GM12872 (cell line): ENCODE measurements around the gene LHX4.
A peak's percentile ranks its signal among the peaks of the same experiment; 100 is the strongest.

Experiments
- TF ChIP-seq, protein P1 (sequence below): IDR thresholded peaks from 3 replicates; pipeline ENCODE4 v1.5.1; 2011; ENCODE audit warnings: low read depth, mild to moderate bottlenecking, low read length, moderate library complexity; ENCODE audit not compliant: insufficient read depth

LHX4 gene

DNA sequence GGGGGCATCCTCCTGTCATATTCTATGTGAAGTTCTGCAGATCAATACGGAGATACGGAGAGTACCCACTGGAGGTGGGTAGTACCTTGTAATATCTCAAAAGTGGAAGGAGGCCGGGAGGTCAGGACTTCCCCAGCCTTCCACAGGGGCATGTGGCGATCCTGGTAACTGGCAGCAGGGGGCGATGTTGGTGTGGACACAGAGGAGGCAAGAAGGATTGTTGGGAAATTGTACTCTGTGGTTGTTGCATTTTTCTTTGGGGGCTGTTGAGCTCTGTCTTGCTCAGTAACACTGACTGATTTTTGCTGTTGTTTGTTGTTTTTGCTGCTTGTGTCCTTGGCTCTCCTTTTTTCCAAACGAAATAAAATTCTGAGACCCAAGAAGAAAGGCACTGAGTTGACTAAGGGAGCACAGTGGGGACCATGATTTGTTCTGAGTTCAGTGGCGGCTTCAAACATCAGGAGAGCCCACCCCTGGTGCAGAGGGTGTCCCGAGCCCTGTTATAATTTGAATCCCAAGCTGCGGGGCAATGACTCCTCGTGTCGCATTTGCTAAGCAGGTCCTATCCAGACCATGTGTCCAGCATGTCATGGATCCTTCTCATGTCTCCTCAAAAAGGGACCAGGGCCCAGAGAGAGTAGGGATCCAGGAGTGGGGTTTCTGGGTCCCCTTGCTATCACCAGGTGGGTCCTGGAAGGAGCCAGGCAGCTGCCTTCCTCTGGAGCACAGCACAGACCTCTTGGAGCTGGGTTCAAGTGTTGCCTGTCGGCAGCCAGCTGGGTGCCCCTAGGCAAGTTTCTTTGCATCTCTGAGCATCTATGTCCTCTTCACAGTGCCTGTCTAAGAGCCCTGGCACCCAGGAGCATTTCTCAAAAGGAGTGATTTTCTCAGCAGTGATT, 22.8 kb downstream of the LHX4 start:
- TF ChIP-seq, protein P1, sequence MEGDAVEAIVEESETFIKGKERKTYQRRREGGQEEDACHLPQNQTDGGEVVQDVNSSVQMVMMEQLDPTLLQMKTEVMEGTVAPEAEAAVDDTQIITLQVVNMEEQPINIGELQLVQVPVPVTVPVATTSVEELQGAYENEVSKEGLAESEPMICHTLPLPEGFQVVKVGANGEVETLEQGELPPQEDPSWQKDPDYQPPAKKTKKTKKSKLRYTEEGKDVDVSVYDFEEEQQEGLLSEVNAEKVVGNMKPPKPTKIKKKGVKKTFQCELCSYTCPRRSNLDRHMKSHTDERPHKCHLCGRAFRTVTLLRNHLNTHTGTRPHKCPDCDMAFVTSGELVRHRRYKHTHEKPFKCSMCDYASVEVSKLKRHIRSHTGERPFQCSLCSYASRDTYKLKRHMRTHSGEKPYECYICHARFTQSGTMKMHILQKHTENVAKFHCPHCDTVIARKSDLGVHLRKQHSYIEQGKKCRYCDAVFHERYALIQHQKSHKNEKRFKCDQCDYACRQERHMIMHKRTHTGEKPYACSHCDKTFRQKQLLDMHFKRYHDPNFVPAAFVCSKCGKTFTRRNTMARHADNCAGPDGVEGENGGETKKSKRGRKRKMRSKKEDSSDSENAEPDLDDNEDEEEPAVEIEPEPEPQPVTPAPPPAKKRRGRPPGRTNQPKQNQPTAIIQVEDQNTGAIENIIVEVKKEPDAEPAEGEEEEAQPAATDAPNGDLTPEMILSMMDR = peak; percentile 96

DNA sequence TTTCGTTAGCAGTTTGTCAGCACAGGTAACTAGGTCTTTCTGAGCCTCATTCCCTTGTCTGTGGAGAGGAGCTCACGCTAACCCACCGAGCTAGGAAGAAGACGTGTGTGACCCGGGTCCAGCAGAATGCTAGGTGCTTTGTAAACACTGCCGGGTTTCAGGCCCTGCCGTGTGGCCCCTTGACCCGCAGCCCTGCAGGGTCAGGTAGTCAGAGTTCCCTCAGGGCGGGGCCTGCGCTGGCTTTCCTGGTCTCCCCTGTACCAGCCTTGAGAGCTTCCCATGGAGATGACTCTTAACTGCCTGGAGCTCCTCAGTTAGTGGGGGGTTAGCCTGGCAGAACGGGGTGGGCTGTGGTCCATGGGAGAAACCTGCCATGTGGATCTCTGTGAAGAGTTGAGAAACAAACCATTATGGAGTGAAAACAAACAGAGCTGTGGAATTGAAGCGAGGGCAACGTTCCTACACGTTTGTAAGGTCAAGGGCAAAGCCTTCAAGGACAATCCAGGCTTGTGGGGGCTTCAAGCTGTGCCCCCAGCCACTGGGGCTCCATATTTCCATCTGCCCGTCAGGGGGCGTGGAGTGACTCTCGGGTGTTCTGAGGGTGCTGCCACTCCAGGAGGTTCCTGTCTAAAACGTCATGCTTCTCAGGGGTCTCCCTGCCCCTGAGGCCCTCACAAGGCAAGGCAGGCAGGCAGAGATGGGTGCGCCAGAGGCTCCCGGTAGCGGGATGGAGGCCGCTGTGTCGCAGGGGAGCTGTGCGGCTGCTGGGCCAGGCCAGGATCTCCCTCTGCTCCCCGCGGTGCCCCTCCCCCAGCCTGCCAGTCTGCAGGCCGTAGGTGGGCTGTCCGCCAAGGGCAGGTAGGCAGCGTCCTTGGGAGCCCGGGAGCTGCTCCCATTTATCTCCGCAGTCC, 23.8 kb downstream of the LHX4 start:
- TF ChIP-seq, protein P1 = no peak

DNA sequence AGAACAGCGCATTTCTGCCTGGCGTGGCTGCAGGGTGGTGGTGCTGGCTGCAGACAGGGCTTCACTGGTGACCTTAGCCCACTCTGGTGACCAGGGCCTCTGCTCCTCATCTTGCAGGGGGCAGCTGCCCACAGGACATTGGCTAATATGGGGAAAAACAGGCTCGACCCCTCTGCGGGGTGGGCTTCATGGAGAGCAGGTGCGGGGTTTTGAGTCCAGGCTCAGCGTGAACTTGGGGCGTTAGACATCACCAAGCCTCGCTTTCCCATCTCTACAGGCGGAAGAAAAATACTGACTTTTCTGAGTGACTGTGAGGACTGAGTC, 24.4 kb downstream of the LHX4 start:
- TF ChIP-seq, protein P1 = no peak

DNA sequence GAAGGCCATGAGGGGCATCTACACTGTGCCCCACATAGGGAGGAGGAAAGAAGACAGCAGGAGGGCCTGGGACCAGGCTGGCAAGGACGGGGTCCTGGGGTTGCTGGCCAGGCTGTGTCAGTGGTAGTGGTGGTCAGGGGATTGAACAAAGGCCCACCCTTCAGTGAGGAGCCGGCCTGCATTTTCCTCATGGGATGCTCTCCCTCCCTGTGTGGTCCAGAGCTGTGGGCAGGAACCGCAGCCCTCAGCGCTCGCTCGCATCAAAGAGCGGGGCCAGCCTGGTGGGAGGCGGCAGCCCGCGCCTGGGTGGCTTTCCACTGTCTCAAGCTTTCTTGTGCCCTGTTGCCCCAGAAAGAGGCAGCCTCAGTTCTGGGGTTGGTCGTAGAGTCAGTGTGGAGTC, 24.8 kb downstream of the LHX4 start:
- TF ChIP-seq, protein P1 = no peak

DNA sequence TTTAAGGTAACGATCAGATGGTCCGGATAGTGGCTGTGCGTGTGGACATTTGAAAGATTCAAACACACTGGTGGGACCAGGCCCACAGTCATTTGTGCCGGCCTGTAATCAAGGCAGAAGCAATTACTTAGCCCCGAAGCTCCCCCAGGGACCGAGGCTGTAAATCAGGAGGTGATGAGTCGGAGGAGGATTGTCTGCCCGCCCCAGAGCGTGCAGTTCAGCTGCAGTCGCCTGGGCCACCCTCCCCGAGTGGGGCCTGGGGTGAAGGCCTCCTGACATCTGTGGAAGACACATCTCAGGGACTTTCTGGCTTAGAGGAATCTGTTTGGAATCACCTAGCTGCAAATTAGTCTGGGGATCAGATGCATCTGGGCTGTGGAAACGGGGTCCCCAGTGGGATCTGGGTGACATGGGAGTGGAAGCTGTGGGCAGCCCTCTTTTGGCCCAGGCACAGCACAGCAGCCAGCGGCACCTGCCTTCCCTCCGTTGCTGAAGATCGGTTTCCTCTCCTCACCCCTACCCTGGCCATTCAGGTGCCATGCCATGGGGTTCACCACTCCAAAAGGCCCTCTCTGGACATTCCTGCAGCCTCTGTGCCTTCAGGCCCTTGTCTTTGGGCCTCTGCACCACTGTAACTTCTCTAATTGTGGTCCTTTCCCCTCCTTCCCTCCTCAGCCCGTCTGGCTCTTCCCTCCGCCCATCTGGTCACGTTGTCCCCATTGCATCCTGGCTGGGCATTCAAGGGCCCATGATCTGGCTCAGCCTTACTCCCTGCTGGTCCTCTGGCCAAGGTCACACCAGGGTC, 25.7 kb downstream of the LHX4 start:
- TF ChIP-seq, protein P1 = no peak

DNA sequence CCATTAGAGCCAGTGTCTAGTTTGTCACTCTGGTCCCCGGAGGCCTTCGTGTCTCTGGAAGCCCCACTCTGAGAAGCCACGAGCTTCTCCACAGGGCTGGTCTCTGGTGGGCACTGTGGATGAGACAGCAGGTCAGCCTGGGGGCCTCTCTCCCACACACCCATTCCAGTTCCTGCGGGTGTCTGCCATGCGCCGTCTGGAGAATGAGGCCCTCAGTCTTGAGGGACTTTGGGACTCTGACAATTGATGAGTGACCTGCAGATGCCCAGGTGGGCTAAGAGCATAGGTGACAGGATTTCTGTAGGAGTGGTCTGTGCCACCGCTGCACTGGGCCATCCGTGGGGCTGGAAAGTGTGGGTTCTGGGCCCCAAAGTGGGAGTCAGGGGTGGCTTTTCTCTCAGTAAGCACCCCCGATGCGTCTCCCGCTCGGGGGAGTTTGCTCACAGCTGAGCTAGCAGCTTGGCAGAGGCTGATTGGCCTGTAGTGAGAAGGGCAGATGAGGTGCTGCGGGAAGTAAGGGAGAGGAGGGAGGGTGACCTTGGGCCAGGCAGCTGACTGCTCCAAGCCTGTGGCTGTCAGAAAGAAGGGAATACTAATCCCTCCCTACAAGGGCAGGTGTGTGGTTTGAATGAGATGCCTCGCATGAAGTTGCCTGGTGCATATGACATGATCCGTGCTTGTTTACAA, 26.4 kb downstream of the LHX4 start:
- TF ChIP-seq, protein P1 = no peak
